Measurements from ENCODE around the gene FAIM2. TPM values are rescaled to one million over a fixed set of nuclear protein-coding genes. Genes with fewer than 3 reads are reported as not detected.

FAIM2 gene
- total RNA-seq, 1 experiment from 2014 or later = not detected

DNA sequence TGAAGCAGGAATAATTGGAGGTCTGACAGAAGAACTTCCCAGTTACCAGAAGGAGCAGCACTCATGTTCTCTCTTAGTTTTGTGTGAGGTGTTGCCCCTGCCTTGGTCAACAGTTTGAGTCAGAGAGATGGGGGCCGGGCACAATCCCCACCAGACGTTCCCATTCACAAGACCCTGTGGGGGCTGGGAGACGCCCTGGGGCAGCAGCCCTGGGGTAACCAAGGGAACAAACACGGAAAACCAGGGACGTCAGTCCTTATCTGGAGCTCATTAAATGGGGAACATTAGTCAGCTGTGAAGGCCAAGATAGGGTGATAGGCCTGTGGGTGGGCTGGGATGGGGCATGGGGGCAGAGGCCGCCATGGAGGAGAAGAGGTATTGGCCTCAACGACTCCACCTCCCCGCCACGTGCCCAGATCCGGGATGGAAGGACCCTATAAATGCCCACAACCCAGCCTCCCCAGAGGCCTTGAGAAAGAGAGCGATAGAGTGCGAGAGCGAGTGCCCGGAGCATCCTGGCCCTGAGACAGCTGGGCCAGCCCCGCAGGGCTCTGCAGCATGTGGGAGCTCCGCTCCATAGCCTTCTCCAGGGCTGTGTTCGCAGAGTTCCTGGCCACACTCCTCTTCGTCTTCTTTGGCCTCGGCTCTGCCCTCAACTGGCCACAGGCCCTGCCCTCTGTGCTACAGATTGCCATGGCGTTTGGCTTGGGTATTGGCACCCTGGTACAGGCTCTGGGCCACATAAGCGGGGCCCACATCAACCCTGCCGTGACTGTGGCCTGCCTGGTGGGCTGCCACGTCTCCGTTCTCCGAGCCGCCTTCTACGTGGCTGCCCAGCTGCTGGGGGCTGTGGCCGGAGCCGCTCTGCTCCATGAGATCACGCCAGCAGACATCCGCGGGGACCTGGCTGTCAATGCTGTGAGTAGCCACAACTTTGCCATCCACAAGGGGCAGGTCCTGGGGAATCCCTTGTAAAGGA lies 46.9 kb upstream of the FAIM2 start, which contains the start of gene AQP2:
TSS of gene AQP2 (plus strand) at position 465 of the 979 bp plus-strand sequence. CDS start at position 559, 94 bp downstream.
- TF ChIP-seq, protein P1, sequence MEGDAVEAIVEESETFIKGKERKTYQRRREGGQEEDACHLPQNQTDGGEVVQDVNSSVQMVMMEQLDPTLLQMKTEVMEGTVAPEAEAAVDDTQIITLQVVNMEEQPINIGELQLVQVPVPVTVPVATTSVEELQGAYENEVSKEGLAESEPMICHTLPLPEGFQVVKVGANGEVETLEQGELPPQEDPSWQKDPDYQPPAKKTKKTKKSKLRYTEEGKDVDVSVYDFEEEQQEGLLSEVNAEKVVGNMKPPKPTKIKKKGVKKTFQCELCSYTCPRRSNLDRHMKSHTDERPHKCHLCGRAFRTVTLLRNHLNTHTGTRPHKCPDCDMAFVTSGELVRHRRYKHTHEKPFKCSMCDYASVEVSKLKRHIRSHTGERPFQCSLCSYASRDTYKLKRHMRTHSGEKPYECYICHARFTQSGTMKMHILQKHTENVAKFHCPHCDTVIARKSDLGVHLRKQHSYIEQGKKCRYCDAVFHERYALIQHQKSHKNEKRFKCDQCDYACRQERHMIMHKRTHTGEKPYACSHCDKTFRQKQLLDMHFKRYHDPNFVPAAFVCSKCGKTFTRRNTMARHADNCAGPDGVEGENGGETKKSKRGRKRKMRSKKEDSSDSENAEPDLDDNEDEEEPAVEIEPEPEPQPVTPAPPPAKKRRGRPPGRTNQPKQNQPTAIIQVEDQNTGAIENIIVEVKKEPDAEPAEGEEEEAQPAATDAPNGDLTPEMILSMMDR (IDR thresholded peaks at IDR 0.05; ENCODE audit: unreplicated experiment) = no peak
- intact Hi-C loops (cut with micrococcal nuclease; ENCODE audit: unreplicated experiment) = no loop called here
- Mint-ChIP-seq H3K36me3 (ENCODE audit: insufficient read depth, unreplicated experiment) (peaks cover 3% of the 10 kb centered on the region), H3K4me1 (ENCODE audit: low read depth, unreplicated experiment) (peaks cover 8% of the 10 kb centered on the region), H3K27me3 (ENCODE audit: unreplicated experiment) (no peaks in the 10 kb centered on the region), H3K27ac (ENCODE audit: unreplicated experiment) (no peak within 1 kb of the TSS), H3K9me3 (ENCODE audit: low read depth, unreplicated experiment) (no peaks in the 10 kb centered on the region), H3K4me3 (ENCODE audit: low read depth, unreplicated experiment) (no peak within 1 kb of the TSS)
- CTCF ChIA-PET = interaction anchor here (0.6 to 1.5 kb wide), 4 partner anchors 9 to 560 kb away, joined by 3 to 7 read pairs (median 4); no protein-coding TSS in a partner anchor
- BruUV-seq (replicated peaks) = no TSS peak
- DNase-seq = no peak

DNA sequence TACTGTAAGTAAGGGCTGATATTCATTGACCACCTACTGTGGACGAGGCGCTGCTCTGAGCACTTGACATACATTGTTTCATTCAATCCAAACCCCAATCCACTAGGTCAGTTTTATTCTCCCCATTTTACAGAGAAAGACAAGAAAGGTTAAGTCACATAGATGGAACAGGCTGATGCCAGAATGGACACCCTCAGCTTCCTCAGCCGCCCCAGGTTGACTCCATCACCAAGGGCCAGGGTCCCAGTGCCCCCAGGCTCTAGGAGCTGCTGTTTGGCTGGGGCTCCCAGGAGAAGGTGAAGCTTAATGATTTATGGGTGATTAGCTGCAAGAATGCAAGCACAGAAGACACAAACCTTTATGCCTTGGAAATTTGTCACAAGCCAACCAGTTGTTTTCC lies 46.2 kb upstream of the FAIM2 start:
- Mint-ChIP-seq H3K9me3 (ENCODE audit: low read depth, unreplicated experiment) (no peaks in the 10 kb centered on the region), H3K36me3 (ENCODE audit: insufficient read depth, unreplicated experiment) (peaks cover 3% of the 10 kb centered on the region), H3K27me3 (ENCODE audit: unreplicated experiment) (no peaks in the 10 kb centered on the region), H3K27ac (ENCODE audit: unreplicated experiment) (no peak overlapping the region), H3K4me1 (ENCODE audit: low read depth, unreplicated experiment) (peaks cover 14% of the 10 kb centered on the region), H3K4me3 (ENCODE audit: low read depth, unreplicated experiment) (no peak overlapping the region)
- TF ChIP-seq, protein P1 (IDR thresholded peaks at IDR 0.05; ENCODE audit: unreplicated experiment) = no peak
- no TSS peak for BruUV-seq (replicated peaks)
- intact Hi-C loops (cut with micrococcal nuclease; ENCODE audit: unreplicated experiment) = no loop called here
- no peak for DNase-seq
- CTCF ChIA-PET = interaction anchor here (0.6 to 1.5 kb wide), 4 partner anchors 10 to 560 kb away, joined by 3 to 7 read pairs (median 4); no protein-coding TSS in a partner anchor

DNA sequence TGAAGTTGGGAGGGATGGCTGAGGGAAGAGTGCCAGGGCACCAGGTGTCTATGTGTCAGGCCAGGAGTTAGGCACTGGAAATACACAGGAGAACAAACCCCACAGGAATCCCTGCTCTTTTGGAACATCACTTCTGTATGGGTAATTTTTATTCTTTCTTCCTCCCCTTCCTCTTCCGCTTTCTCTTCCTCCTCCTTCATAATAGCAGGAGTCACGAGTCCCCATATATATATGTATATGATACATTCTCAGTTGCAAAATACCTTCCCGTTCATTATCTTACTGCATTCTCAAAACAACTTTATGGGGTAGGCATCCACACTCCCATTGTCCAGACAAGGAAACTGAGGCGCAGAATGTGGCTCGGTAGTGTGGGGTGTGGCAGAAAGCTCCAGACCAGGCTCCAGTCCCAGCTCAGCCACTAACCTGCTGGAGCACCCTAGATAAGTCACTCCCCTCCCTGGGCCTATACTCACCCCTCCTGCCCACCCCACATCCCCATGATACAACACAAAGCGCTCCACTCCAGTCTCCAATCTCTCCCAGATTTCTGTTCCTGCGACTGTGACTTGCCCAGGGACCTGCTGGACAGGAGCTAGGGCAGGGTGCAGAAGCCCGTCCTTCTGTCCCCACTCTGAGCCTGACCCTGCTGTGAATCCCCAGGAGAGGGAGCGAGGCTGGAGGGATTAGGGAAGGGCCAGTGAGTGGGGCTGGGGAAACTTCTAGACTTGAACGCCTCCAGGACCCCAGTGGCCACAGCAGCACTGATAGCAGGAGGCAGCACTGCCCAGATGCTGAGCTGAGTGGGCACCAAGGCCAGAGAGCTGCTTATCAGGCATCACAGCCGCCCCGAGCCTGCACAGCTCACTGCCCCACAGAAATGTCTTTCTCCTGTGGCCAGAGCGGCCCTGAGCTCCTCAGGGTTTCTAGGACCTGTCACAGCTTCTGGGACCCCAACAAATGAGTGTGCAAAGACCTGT lies 45.5 kb upstream of the FAIM2 start:
- no TSS peak for BruUV-seq (replicated peaks)
- H3K27me3 Mint-ChIP-seq (ENCODE audit: unreplicated experiment) = no peaks in the 10 kb centered on the region
- H3K36me3 Mint-ChIP-seq (ENCODE audit: insufficient read depth, unreplicated experiment) = peaks cover 3% of the 10 kb centered on the region
- H3K27ac Mint-ChIP-seq (ENCODE audit: unreplicated experiment) = no peak overlapping the region
- peaks cover 15% of the 10 kb centered on the region for H3K4me1 Mint-ChIP-seq (ENCODE audit: low read depth, unreplicated experiment)
- intact Hi-C loops (cut with micrococcal nuclease; ENCODE audit: unreplicated experiment) = no loop called here
- no peak overlapping the region for H3K4me3 Mint-ChIP-seq (ENCODE audit: low read depth, unreplicated experiment)
- CTCF ChIA-PET = interaction anchor here (1.5 kb wide), 1 partner anchor 11 kb away, joined by 4 read pairs; no protein-coding TSS in a partner anchor
- no peaks in the 10 kb centered on the region for H3K9me3 Mint-ChIP-seq (ENCODE audit: low read depth, unreplicated experiment)
- TF ChIP-seq, protein P1 (IDR thresholded peaks at IDR 0.05; ENCODE audit: unreplicated experiment) = no peak
- no peak for DNase-seq
